GM19035 (cell line): Measurements from ENCODE around the gene WNK4.
"Not testable (repeated sequence)": the region's sequence is repeated elsewhere in the genome, so short reads cannot be mapped to it uniquely, and the experiment has no call there.

Source experiments
- ATAC-seq: cut with Tn5 transposase; IDR thresholded peaks from one replicate; pipeline ENCODE4 v1.9.1; 2021; ENCODE audit not compliant: unreplicated experiment

The WNK4 gene

GRCh38 chr17:42769964-42770363, 10.4 kb upstream of the WNK4 start:
- ATAC-seq, result not testable (repeated sequence)

DNA sequence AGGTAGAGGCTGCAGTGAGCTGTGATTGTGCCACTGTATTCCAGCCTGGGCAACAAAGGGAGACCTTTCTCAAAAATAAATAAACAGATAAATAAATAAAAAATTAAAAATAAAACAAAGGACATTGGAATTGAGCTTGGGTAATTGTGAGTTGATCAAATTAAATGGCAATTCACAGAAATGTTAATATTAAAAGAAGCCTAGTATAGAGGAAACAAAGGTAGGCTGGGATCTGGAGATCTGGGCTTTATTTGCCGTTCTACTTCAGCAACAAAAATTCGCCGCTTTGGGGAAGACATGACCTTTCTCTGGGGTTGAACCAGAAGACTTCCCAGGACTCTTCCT, 7.5 kb upstream of the WNK4 start:
- no peak for ATAC-seq

DNA sequence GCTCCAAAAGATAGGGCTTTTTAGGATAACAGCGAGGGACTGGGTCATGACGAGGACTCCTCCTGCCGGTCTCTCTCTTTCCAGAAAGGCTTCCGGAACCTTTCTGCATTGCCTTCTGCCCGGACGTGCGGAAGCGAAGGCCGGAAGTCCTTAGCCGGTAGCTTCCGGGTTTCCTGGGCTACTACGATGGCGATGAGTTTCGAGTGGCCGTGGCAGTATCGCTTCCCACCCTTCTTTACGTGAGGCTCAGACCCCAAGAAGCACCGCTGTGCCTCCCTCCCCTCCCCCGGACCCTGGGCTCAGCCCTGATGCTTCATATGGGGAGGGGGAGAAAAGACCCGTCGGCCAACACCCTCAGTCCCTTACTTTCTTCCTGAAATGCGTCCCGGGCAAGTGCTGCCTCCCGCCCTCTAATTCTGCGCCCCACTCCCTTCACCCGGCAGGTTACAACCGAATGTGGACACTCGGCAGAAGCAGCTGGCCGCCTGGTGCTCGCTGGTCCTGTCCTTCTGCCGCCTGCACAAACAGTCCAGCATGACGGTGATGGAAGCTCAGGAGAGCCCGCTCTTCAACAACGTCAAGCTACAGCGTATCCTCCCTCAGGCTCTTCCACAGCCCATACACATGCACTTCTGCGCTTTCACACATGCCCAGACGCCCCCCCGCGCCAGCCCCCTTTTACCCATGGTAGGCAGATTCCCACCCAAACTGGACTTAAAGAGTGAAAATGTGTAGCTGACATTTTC, 6.9 kb upstream of the WNK4 start, which contains the start of gene VPS25:
Gene VPS25 (plus strand): TSS at position 160 of the 746 bp plus-strand sequence. CDS start 27 bp downstream, at position 187.
- ATAC-seq, result no peak

- no peak for ATAC-seq
Observed at GRCh38 chr17:42774066-42774745, 6.2 kb upstream of the WNK4 start.

GRCh38 chr17:42775534-42776098, 4.8 kb upstream of the WNK4 start:
- no peak for ATAC-seq

DNA sequence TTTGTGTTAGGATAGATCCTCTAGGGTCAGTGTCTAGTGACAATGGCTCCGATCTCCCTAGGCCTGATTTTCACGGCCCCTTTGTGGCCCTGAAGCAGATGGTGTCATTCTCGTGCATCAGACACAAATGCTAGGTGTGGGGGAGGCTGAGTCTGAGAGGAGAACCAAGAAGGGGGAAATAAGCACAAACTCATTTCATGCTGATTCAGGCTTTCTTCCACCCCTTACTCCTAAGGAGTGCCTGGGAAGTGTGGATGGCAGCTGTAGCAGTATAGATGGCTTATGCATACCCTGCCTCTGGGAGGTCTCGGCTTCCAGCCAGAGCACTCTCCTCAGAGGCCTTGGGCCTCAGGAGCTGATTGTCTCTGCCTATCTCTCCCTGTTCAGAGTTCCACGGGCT, 1.8 kb upstream of the WNK4 start:
- ATAC-seq, result no peak

- no peak for ATAC-seq
Observed at GRCh38 chr17:42779304-42779935, 990 bp upstream of the WNK4 start.

DNA sequence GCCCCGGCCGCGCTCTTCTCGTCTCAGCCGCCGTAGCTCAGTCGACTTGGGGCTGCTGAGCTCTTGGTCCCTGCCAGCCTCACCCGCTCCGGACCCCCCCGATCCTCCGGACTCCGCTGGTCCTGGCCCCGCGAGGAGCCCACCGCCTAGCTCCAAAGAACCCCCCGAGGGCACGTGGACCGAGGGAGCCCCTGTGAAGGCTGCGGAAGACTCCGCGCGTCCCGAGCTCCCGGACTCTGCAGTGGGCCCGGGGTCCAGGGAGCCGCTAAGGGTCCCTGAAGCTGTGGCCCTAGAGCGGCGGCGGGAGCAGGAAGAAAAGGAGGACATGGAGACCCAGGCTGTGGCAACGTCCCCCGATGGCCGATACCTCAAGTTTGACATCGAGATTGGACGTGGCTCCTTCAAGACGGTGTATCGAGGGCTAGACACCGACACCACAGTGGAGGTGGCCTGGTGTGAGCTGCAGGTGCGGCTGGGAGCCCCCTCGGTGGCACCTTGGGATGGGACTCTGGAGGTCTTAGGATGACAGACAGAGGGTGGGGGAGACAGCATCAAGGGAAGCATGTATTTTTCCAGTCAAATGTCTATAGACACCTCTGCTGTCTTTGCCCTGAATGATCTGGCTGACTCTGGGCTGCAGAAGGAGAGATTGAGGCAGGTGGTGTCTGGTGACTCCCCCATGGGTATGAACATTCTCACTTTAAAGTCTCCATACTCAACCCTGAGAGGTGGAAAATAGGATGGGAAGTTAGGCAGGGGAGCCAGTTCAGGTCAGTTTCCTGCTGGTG, 635 bp downstream of the WNK4 start:
- no peak for ATAC-seq

GRCh38 chr17:42781639-42782165, 1.3 kb downstream of the WNK4 start:
- ATAC-seq, result no peak

DNA sequence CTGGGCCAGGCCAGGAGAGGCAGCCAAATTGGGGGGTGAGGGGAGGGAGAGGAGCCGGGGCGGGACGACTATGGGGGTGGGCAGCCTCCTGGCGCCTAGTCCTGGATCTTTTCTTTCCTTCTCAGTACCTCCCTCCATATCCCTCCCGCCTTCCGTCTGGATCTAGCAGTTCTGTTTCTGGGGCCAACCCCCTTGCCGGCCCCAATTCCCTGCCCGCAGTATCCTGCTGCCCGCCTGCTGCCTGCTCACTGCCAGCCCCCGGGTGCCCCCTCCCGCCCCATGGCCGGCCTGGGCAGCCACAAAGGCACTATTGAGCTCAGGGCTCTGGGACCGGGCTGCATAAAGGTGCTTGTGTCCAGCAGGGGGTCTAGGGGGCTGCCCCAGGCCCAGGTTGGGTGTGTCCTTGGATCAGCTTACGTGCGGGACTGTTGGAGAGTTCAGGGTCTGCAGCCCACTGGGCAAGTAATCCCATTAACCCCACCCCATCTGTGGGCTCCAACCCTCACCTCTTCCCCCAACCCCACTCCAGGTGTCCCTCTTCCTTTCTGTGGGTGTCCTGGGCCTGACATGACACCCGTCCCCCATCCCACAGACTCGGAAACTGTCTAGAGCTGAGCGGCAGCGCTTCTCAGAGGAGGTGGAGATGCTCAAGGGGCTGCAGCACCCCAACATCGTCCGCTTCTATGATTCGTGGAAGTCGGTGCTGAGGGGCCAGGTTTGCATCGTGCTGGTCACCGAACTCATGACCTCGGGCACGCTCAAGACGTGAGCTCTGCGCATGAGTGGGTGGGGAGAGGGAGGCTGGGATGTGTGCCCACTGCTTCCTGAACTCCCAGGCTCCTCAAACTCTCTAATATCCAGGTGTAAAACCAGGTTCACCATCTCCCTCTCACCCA, 2.0 kb downstream of the WNK4 start:
- ATAC-seq, result no peak

- no peak for ATAC-seq
Observed at GRCh38 chr17:42783062-42783790, 2.8 kb downstream of the WNK4 start.

- ATAC-seq, result no peak
Observed at GRCh38 chr17:42783791-42784138, 3.4 kb downstream of the WNK4 start.

- no peak for ATAC-seq
Observed at GRCh38 chr17:42784409-42784808, 4.0 kb downstream of the WNK4 start.

GRCh38 chr17:42784811-42785592, 4.6 kb downstream of the WNK4 start:
- no peak for ATAC-seq

- no peak for ATAC-seq
Observed at GRCh38 chr17:42787266-42787665, 6.9 kb downstream of the WNK4 start.

GRCh38 chr17:42791948-42792347, 11.5 kb downstream of the WNK4 start:
- no peak for ATAC-seq

DNA sequence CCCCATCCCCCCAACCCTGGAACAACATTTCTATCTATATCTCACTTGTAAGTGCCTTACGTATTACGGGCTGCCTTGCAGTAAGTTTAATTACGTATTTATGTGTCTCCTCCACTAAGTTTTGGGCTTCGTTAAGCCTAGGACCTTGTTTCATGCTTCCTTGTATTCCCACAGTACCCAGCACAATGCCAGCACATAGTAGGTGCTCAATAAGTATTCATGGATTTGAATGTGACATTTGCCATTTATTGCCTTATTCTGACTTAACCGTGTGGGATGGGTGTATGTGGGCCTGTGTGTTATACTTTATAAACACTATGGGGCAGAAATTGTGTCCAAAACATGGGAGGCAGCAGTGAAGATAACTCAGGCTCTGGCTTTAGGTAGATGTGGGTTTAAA, 12.1 kb downstream of the WNK4 start:
- ATAC-seq, result no peak

GRCh38 chr17:42795061-42795460, 14.7 kb downstream of the WNK4 start:
- no peak for ATAC-seq
